HEK293T (cell line): ENCODE data around the gene KREMEN2.

ENCODE experiments used
- FOXA1 ChIP-seq: fragments of 450-650 bp; IDR thresholded peaks from 2 replicates; pipeline ENCODE4 v1.6.1; 2016; ENCODE audit warnings: mild to moderate bottlenecking
- FOXM1 ChIP-seq: fragments of 450-650 bp; IDR thresholded peaks from 2 replicates; pipeline ENCODE4 v1.6.1; 2017; ENCODE audit warnings: mild to moderate bottlenecking, borderline replicate concordance
- L3MBTL2 ChIP-seq: fragments of 450-650 bp; conservative IDR thresholded peaks from 2 replicates; pipeline ENCODE4 v1.6.1; 2016; ENCODE audit warnings: mild to moderate bottlenecking
- SP1 ChIP-seq: fragments of 450-650 bp; IDR thresholded peaks from 2 replicates; pipeline ENCODE4 v1.6.1; 2017
- SUZ12 ChIP-seq: fragments of 450-650 bp; IDR thresholded peaks from 2 replicates; pipeline ENCODE4 v1.6.1; 2016; ENCODE audit warnings: mild to moderate bottlenecking
- TARDBP ChIP-seq: fragments of 450-650 bp; IDR thresholded peaks from 2 replicates; pipeline ENCODE4 v1.6.1; 2016

- TF ChIP-seq FOXA1 (no peak), FOXM1 (no peak), SUZ12 (no peak), TARDBP (no peak), SP1 (no peak), L3MBTL2 (no peak)
These were observed 14.2 kb upstream of the KREMEN2 start for GRCh38 chr16:2949705-2950352.
